HepG2 (cell line): Measurements from ENCODE around the gene SIAH3. TPM values are rescaled to one million over a fixed set of nuclear protein-coding genes. Genes with fewer than 3 reads are reported as not detected.

Source experiments
- ATAC-seq: fragments of 200-7000 bp; cut with Tn5 transposase; 3 replicates; pipeline ENCODE4 v1.9.1; 2020; ENCODE audit warnings: mild to moderate bottlenecking, moderate library complexity
- BruUV-seq: library from RNA; stranded (reverse); fragments of 400-500 nt; replicated peaks from 2 replicates; lab custom pipeline; 2021; lab: Mats Ljungman, UMichigan
- CTCF ChIA-PET: fragments of 300-600 bp; formaldehyde crosslinking; extraction: SDS; loops from one replicate; lab custom pipeline; 2021; ENCODE audit warnings: low total read pairs, inconsistent platforms, low intra/inter-chr PET ratio; lab: Yijun Ruan, JAX
- POLR2A ChIA-PET: fragments of 350-600 bp; sonication (Branson Sonifier 250); formaldehyde crosslinking; loops from one replicate; lab custom pipeline; 2020; ENCODE audit warnings: antibody characterized with exemption, inconsistent platforms; lab: Yijun Ruan, JAX
- DNase-seq: peaks from one replicate; pipeline ENCODE4 v3.0.0-alpha.2; 2015; ENCODE audit warnings: low spot score
- FAIRE-seq: peaks from 3 replicates; lab custom pipeline; 2011; peaks lifted over from hg19 to GRCh38; lab: Jason Lieb, UNC
- H2AFZ ChIP-seq: one replicate; pipeline ENCODE4 v1.6.1; 2011; ENCODE audit warnings: low read length, inconsistent platforms
- H3K27ac ChIP-seq: fragments of 300-600 bp; 3 replicates; pipeline ENCODE4 v1.8.0; 2011; ENCODE audit warnings: mixed run types, mild to moderate bottlenecking, mixed read lengths, low read length, inconsistent platforms; ENCODE audit not compliant: insufficient read depth; ENCODE audit errors: extremely low read length
- H3K27me3 ChIP-seq, 2 experiments: fragments of 200-600 bp in 1 of 2; 2 replicates in 1 of 2; 3 replicates in 1 of 2; pipeline versions ENCODE4 v1.6.0 to v1.8.0; 2011; ENCODE audit warnings: low read length in 2 of 2, mild to moderate bottlenecking in 2 of 2, moderate library complexity in 2 of 2, inconsistent platforms in 1 of 2; ENCODE audit not compliant: insufficient read depth in 2 of 2, control insufficient read depth in 1 of 2
- H3K36me3 ChIP-seq, 2 experiments: fragments of 200-600 bp in 1 of 2; replicated peaks in 1 of 2; 2 replicates in 1 of 2; 3 replicates in 1 of 2; pipeline versions ENCODE4 v1.5.1 to v1.8.0; 2011; ENCODE audit warnings: low read length in 2 of 2, inconsistent platforms in 1 of 2; ENCODE audit not compliant: insufficient read depth in 2 of 2, control insufficient read depth in 1 of 2
- H3K4me1 ChIP-seq: 2 replicates; pipeline ENCODE4 v1.5.1; 2012; ENCODE audit warnings: low read length, inconsistent platforms; ENCODE audit not compliant: insufficient read depth
- H3K4me2 ChIP-seq: 2 replicates; pipeline ENCODE4 v1.6.0; 2011; ENCODE audit warnings: low read depth, low read length, inconsistent platforms
- H3K4me3 ChIP-seq, 3 experiments: fragments of 200-600 bp in 1 of 3; sonication (generic), shearing (Covaris generic) in 1 of 3; replicated peaks in 1 of 3; 2 replicates each; pipeline ENCODE4 v1.5.1; 2011 to 2016; ENCODE audit warnings: low read length in 3 of 3, inconsistent platforms in 2 of 3, low read depth in 2 of 3, mild to moderate bottlenecking in 2 of 3, control low read depth in 1 of 3, mixed read lengths in 1 of 3; ENCODE audit not compliant: insufficient read depth in 1 of 3
- H3K79me2 ChIP-seq: one replicate; pipeline ENCODE4 v1.6.1; 2011; ENCODE audit warnings: low read length, inconsistent platforms; ENCODE audit not compliant: insufficient read depth
- H3K9ac ChIP-seq: 2 replicates; pipeline ENCODE4 v1.6.0; 2011; ENCODE audit warnings: mild to moderate bottlenecking, low read depth, low read length, inconsistent platforms; ENCODE audit not compliant: insufficient read depth
- H3K9me3 ChIP-seq: 2 replicates; pipeline ENCODE4 v1.5.1; 2012; ENCODE audit warnings: mild to moderate bottlenecking, low read length
- H4K20me1 ChIP-seq: 2 replicates; pipeline ENCODE4 v1.6.0; 2011; ENCODE audit warnings: inconsistent platforms, mild to moderate bottlenecking, low read length, moderate library complexity; ENCODE audit not compliant: insufficient read depth
- ATF7-NPFF ChIP-seq: sonication (generic); formaldehyde crosslinking; IDR thresholded peaks from 2 replicates; pipeline ENCODE4 v1.8.1; 2023; ENCODE audit warnings: mild to moderate bottlenecking, low read depth, missing genetic modification reagents, moderate library complexity
- FOXJ3 ChIP-seq: sonication (generic); formaldehyde crosslinking; IDR thresholded peaks from 2 replicates; pipeline ENCODE4 v1.4.0; 2020; ENCODE audit warnings: missing genetic modification reagents, mild to moderate bottlenecking, borderline replicate concordance
- GATAD2A ChIP-seq: IDR thresholded peaks from 2 replicates; pipeline ENCODE4 v1.6.1; 2016
- MLLT10 ChIP-seq: sonication (generic); formaldehyde crosslinking; IDR thresholded peaks from 2 replicates; pipeline ENCODE4 v1.4.0; 2020; ENCODE audit warnings: missing genetic modification reagents
- MZF1 ChIP-seq: sonication (generic); formaldehyde crosslinking; IDR thresholded peaks from 2 replicates; pipeline ENCODE4 v1.8.1; 2023; ENCODE audit warnings: mild to moderate bottlenecking, missing genetic modification reagents, borderline replicate concordance
- NFYC ChIP-seq: IDR thresholded peaks from 2 replicates; pipeline ENCODE4 v1.6.1; 2016; ENCODE audit warnings: missing genetic modification reagents, missing compliant biosample characterization
- NR0B2 ChIP-seq: sonication (generic); formaldehyde crosslinking; IDR thresholded peaks from 2 replicates; pipeline ENCODE4 v1.4.0; 2020; ENCODE audit warnings: mild to moderate bottlenecking, missing genetic modification reagents
- whole genome bisulfite sequencing: methylation state at CpG from one replicate; pipeline ENCODE4 v1.1.6; 2017; ENCODE audit warnings: low lambda C conversion rate; 5-methylcytosine and 5-hydroxymethylcytosine counted together
- in situ Hi-C: cut with HindIII; loops from 2 replicates; pipeline ENCODE4 v1.10.0; 2017; ENCODE audit warnings: low pct_unique_long_range_greater_than_20kb; ENCODE audit not compliant: extremely low pct_ligation_motif_present
- intact Hi-C: fragments of 100-400 bp; cut with micrococcal nuclease; formaldehyde crosslinking; loops from one replicate; pipeline ENCODE4 v1.10.0; 2022; ENCODE audit not compliant: unreplicated experiment
- polyA plus RNA-seq, 8 experiments: library from polyadenylated mRNA; depleted of rRNA in 3 of 8; stranded (reverse) in 7 of 8; unstranded in 1 of 8; fragments of >200 nt; fragmentation: Illumina TruSeq in 4 of 8; extraction: Trizol in 4 of 8; gene quantifications; 2 replicates each; pipeline versions ENCODE4 v1.2.1 to v1.2.3, GENCODE V29; 2011 to 2016; ENCODE audit warnings: low read depth in 4 of 8, missing spikeins in 1 of 8, mixed read lengths in 1 of 8; ENCODE audit not compliant: insufficient read depth in 1 of 8
- total RNA-seq, 5 experiments: library from RNA; depleted of rRNA; stranded (reverse); fragments of >200 nt; fragmentation: Illumina TruSeq; extraction: Trizol; gene quantifications; 2 replicates each; pipeline ENCODE4 v1.2.3, GENCODE V29; 2016; ENCODE audit warnings: low read depth in 1 of 5
- TF ChIP-seq, protein P1 (sequence below): sonication (generic); formaldehyde crosslinking; IDR thresholded peaks from 2 replicates; pipeline ENCODE4 v1.4.0; 2020; ENCODE audit warnings: missing genetic modification reagents
- TF ChIP-seq, protein P2 (sequence below): sonication (generic); formaldehyde crosslinking; IDR thresholded peaks from 2 replicates; pipeline ENCODE4 v1.8.0; 2022; ENCODE audit warnings: missing genetic modification reagents, mild to moderate bottlenecking, moderate library complexity, borderline replicate concordance

Gene SIAH3
- total and polyA plus RNA-seq, 2 of the 13 experiments (the other 11 are each of a cell fraction or from before 2014, with no cell fraction given), result not detected

DNA sequence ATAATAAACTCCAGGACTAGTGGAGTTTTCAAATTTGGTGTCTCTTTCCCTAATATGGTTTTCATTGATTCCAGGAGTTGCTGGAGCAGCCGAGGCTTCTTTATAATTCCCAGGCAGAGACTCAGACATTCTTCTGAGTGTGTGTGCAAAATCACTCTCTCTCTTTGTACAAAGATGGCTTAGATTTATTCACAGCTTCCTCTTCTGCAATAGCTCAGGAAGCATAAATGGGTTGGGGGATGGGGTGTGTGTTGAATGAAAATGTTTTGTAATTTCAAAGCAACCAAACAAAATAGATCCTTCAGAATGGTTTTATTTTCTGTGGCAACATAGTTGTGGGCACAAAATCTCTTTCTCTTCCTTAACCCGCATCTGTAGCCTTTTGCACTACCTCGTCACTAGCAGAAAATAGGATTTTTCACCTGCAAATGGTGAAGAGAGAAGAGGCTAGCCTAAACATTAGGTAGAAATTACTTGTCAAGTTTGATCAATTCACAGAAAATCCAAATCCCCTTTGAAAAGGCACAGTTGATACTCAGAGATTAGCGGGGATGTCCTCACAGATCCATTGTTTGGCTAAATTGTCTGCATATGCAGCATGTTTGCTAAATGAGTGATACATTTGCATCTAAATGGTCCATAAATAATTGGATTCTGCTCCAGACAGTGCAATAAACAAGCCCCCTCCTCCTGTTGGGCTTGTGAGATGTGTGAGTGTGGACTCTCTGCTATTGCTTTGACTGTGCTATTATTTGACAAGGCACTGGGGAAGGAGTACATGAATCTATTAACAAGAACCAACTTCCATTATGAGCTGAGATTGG is 82.7 kb downstream of the SIAH3 start (continued):
- TF ChIP-seq, protein P1, sequence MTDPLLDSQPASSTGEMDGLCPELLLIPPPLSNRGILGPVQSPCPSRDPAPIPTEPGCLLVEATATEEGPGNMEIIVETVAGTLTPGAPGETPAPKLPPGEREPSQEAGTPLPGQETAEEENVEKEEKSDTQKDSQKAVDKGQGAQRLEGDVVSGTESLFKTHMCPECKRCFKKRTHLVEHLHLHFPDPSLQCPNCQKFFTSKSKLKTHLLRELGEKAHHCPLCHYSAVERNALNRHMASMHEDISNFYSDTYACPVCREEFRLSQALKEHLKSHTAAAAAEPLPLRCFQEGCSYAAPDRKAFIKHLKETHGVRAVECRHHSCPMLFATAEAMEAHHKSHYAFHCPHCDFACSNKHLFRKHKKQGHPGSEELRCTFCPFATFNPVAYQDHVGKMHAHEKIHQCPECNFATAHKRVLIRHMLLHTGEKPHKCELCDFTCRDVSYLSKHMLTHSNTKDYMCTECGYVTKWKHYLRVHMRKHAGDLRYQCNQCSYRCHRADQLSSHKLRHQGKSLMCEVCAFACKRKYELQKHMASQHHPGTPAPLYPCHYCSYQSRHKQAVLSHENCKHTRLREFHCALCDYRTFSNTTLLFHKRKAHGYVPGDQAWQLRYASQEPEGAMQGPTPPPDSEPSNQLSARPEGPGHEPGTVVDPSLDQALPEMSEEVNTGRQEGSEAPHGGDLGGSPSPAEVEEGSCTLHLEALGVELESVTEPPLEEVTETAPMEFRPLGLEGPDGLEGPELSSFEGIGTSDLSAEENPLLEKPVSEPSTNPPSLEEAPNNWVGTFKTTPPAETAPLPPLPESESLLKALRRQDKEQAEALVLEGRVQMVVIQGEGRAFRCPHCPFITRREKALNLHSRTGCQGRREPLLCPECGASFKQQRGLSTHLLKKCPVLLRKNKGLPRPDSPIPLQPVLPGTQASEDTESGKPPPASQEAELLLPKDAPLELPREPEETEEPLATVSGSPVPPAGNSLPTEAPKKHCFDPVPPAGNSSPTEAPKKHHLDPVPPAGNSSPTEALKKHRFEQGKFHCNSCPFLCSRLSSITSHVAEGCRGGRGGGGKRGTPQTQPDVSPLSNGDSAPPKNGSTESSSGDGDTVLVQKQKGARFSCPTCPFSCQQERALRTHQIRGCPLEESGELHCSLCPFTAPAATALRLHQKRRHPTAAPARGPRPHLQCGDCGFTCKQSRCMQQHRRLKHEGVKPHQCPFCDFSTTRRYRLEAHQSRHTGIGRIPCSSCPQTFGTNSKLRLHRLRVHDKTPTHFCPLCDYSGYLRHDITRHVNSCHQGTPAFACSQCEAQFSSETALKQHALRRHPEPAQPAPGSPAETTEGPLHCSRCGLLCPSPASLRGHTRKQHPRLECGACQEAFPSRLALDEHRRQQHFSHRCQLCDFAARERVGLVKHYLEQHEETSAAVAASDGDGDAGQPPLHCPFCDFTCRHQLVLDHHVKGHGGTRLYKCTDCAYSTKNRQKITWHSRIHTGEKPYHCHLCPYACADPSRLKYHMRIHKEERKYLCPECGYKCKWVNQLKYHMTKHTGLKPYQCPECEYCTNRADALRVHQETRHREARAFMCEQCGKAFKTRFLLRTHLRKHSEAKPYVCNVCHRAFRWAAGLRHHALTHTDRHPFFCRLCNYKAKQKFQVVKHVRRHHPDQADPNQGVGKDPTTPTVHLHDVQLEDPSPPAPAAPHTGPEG (CRISPR knock-in tag), result no peak

DNA sequence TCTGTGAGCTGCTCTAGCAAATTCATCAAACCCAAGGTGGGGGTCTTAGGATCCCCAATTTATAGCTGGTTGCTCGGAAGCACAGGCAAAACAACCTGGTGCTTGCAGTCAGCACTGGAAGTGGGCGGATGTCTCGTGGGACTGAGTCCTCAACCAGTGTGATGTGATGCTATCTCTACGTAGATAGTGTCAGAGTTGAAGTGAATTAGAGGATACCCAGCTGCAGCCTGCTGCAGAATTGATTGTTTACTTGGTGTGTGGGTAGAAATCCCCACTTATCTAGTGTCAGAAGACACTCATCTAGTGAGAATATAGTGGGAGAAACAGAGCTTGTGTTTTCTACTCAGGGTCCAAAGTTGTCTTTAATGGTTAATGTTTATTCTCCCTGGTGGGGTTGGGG is 86.1 kb downstream of the SIAH3 start:
- Histone ChIP-seq H2AFZ (no peak overlapping the region), H3K36me3 (no peaks in the 10 kb centered on the region), H3K4me1 (peaks cover 13% of the 10 kb centered on the region), H3K4me2 (peak overlapping the region; percentile 11), H3K27ac (no peak overlapping the region), H4K20me1 (no peaks in the 10 kb centered on the region), H3K9me3 (no peaks in the 10 kb centered on the region), H3K9ac (no peak overlapping the region), H3K79me2 (no peaks in the 10 kb centered on the region), H3K27me3 (no peaks in the 10 kb centered on the region), H3K4me3 (no peak overlapping the region; a peak in 1 of 6 replicates)
- in situ Hi-C loops, result no loop called here
- POLR2A ChIA-PET, result no interaction called here
- 0% methylated on average over 2 of the region's 4 CpGs for WGBS
- DNase-seq (no peak), ATAC-seq (peak; percentile 49), FAIRE-seq (no peak)
- intact Hi-C loops, result no loop called here
- CTCF ChIA-PET, result no interaction called here
- BruUV-seq, result no TSS peak
- TF ChIP-seq ATF7-NPFF (CRISPR knock-in tag), result no peak
- TF ChIP-seq NR0B2 (CRISPR knock-in tag), result no peak
- TF ChIP-seq MZF1, result no peak
- TF ChIP-seq FOXJ3, result no peak
- TF ChIP-seq, protein P2, sequence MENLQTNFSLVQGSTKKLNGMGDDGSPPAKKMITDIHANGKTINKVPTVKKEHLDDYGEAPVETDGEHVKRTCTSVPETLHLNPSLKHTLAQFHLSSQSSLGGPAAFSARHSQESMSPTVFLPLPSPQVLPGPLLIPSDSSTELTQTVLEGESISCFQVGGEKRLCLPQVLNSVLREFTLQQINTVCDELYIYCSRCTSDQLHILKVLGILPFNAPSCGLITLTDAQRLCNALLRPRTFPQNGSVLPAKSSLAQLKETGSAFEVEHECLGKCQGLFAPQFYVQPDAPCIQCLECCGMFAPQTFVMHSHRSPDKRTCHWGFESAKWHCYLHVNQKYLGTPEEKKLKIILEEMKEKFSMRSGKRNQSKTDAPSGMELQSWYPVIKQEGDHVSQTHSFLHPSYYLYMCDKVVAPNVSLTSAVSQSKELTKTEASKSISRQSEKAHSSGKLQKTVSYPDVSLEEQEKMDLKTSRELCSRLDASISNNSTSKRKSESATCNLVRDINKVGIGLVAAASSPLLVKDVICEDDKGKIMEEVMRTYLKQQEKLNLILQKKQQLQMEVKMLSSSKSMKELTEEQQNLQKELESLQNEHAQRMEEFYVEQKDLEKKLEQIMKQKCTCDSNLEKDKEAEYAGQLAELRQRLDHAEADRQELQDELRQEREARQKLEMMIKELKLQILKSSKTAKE (CRISPR knock-in tag), result no peak
- TF ChIP-seq MLLT10 (CRISPR knock-in tag), result no peak
- no peak for TF ChIP-seq NFYC (CRISPR knock-in tag)
- TF ChIP-seq GATAD2A, result no peak
